HG02885 (cell line): Measurements from ENCODE around the gene PPP1R37.

Source experiments
- ATAC-seq: cut with Tn5 transposase; IDR thresholded peaks from one replicate; pipeline ENCODE4 v1.9.1; 2021; ENCODE audit warnings: mild to moderate bottlenecking; ENCODE audit not compliant: unreplicated experiment, poor library complexity

Gene PPP1R37

GRCh38 chr19:45147835-45148676 lies 55.1 kb downstream of the PPP1R37 start:
- ATAC-seq, result no peak

GRCh38 chr19:45149129-45149528 lies 56.1 kb downstream of the PPP1R37 start:
- ATAC-seq, result no peak

- ATAC-seq, result no peak
Measured at GRCh38 chr19:45150180-45150579, 57.2 kb downstream of the PPP1R37 start.

GRCh38 chr19:45150751-45151281 lies 57.8 kb downstream of the PPP1R37 start:
- ATAC-seq, result no peak

GRCh38 chr19:45151320-45151719 lies 58.3 kb downstream of the PPP1R37 start:
- no peak for ATAC-seq

- no peak for ATAC-seq
Measured at GRCh38 chr19:45151821-45152503, 59.0 kb downstream of the PPP1R37 start.

- no peak for ATAC-seq
Measured at GRCh38 chr19:45152504-45153338, 59.7 kb downstream of the PPP1R37 start.

GRCh38 chr19:45153339-45154063 lies 60.5 kb downstream of the PPP1R37 start:
- no peak for ATAC-seq

- no peak for ATAC-seq
Measured at GRCh38 chr19:45154064-45154827, 61.3 kb downstream of the PPP1R37 start.

GRCh38 chr19:45156011-45156630 lies 63.1 kb downstream of the PPP1R37 start:
- ATAC-seq, result no peak

GRCh38 chr19:45156751-45157150 lies 63.8 kb downstream of the PPP1R37 start:
- no peak for ATAC-seq

GRCh38 chr19:45158503-45159209 lies 65.7 kb downstream of the PPP1R37 start:
- no peak for ATAC-seq

- no peak for ATAC-seq
Measured at GRCh38 chr19:45159210-45159970, 66.4 kb downstream of the PPP1R37 start.

GRCh38 chr19:45159971-45160324 lies 67.0 kb downstream of the PPP1R37 start:
- no peak for ATAC-seq

GRCh38 chr19:45160870-45161737 lies 68.1 kb downstream of the PPP1R37 start, which contains the start of gene NKPD1:
Gene NKPD1 (minus strand): TSS chr19:45160982. CDS start chr19:45160150, 832 bp downstream.
- no peak for ATAC-seq
